Measurements from ENCODE around the gene CRYL1. TPM values are rescaled to one million over a fixed set of nuclear protein-coding genes. Genes with fewer than 3 reads are reported as not detected.

Gene CRYL1
- total RNA-seq, 1 experiment from 2014 or later, result 12.2 TPM

DNA sequence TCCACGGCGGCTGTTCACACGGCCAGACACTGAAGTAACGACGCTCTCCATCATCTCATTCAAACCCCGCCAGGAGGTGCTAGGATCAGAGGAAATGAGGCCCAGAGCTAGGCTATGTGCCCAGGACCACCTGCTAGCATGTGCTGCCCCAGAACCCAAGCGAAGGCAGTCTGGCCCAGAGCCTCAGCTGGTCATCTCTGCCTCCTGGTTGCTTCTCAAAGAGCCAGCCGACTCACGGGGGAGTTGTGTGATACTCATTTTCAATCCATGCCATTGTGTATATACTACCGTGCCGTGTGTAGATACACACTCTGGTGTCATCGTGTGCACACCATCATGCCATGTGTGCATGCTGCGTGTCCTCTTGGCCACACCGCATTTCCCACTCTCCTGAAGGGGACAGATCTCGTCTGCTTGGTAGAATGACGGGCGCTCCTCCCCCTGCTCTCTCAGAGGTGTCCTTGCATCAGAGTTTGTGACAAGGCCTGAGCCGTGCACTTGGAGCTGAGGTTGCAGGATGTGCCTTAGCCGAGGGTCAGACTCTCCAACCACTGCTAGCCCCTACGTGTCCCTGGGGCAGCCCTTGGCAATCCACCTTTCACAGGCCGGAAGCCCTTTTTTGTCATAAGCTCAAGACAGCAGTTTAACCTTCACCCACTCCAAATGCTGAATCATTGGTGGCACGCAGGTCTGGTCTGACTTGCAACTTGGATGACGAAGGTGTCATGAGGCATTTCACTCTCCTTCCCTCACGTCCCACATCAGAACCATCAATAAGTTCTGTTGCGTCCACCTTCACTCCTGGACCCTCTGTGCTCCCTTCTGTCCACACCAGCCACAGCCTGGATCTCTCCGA is 130.4 kb downstream of the CRYL1 start:
- H3K4me1 Mint-ChIP-seq (ENCODE audit: low read depth, unreplicated experiment), result no peaks in the 10 kb centered on the region
- CTCF ChIA-PET, result no interaction called here
- H3K27ac Mint-ChIP-seq (ENCODE audit: unreplicated experiment), result no peak overlapping the region
- no peaks in the 10 kb centered on the region for H3K36me3 Mint-ChIP-seq (ENCODE audit: insufficient read depth, unreplicated experiment)
- no peak overlapping the region for H3K4me3 Mint-ChIP-seq (ENCODE audit: low read depth, unreplicated experiment)
- intact Hi-C loops (cut with micrococcal nuclease; ENCODE audit: unreplicated experiment), result no loop called here
- no peak for DNase-seq
- H3K27me3 Mint-ChIP-seq (ENCODE audit: unreplicated experiment), result peaks cover 9% of the 10 kb centered on the region
- H3K9me3 Mint-ChIP-seq (ENCODE audit: low read depth, unreplicated experiment), result no peaks in the 10 kb centered on the region
- TF ChIP-seq, protein P1, sequence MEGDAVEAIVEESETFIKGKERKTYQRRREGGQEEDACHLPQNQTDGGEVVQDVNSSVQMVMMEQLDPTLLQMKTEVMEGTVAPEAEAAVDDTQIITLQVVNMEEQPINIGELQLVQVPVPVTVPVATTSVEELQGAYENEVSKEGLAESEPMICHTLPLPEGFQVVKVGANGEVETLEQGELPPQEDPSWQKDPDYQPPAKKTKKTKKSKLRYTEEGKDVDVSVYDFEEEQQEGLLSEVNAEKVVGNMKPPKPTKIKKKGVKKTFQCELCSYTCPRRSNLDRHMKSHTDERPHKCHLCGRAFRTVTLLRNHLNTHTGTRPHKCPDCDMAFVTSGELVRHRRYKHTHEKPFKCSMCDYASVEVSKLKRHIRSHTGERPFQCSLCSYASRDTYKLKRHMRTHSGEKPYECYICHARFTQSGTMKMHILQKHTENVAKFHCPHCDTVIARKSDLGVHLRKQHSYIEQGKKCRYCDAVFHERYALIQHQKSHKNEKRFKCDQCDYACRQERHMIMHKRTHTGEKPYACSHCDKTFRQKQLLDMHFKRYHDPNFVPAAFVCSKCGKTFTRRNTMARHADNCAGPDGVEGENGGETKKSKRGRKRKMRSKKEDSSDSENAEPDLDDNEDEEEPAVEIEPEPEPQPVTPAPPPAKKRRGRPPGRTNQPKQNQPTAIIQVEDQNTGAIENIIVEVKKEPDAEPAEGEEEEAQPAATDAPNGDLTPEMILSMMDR (IDR thresholded peaks at IDR 0.05; ENCODE audit: unreplicated experiment), result no peak
- no TSS peak for BruUV-seq (replicated peaks)

DNA sequence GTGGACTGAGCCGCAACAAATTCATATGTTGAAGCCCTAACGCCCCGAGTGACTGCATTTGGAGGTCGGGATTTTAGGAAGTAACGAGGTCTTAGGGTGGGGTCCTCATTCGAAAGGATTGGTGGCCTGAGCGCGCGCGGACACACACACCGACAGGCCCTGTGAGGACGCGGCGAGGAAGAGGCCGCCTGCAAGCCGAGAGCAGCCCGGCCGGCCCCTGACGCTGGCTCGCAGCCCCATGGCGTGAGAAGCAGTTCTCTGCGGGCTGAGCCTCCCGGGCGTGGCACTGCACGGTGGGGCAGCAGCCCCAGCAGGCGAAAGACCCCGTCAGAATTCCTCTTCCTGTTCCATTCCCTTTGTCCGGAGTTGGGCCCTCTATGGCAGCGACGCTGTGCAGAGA is 131.2 kb downstream of the CRYL1 start:
- Mint-ChIP-seq H3K27ac (ENCODE audit: unreplicated experiment) (no peak overlapping the region), H3K4me3 (ENCODE audit: low read depth, unreplicated experiment) (no peak overlapping the region), H3K4me1 (ENCODE audit: low read depth, unreplicated experiment) (no peaks in the 10 kb centered on the region)

DNA sequence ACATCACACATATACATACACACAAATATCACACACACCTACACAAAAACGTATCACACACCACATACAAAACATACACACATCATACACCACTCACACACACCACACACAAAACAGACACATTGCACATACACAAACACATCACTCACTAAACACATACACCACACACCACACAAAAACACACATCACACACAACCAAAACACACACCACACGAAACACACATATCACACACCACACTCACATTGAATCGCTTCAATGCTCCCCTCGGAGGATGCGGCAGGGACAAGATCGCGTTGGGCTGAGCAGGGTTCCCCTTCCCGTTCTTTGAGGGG is 131.5 kb downstream of the CRYL1 start:
- no peak overlapping the region for H3K27ac Mint-ChIP-seq (ENCODE audit: unreplicated experiment)
- no peaks in the 10 kb centered on the region for H3K27me3 Mint-ChIP-seq (ENCODE audit: unreplicated experiment)
- no peak overlapping the region for H3K4me3 Mint-ChIP-seq (ENCODE audit: low read depth, unreplicated experiment)
- DNase-seq, result no peak
- no peaks in the 10 kb centered on the region for H3K36me3 Mint-ChIP-seq (ENCODE audit: insufficient read depth, unreplicated experiment)
- TF ChIP-seq, protein P1 (IDR thresholded peaks at IDR 0.05; ENCODE audit: unreplicated experiment), result no peak
- CTCF ChIA-PET, result no interaction called here
- intact Hi-C loops (cut with micrococcal nuclease; ENCODE audit: unreplicated experiment), result no loop called here
- H3K9me3 Mint-ChIP-seq (ENCODE audit: low read depth, unreplicated experiment), result no peaks in the 10 kb centered on the region
- no peaks in the 10 kb centered on the region for H3K4me1 Mint-ChIP-seq (ENCODE audit: low read depth, unreplicated experiment)
- no TSS peak for BruUV-seq (replicated peaks)

More for the DNA sequence above, 131.2 kb downstream of the CRYL1 start:
- H3K9me3 Mint-ChIP-seq (ENCODE audit: low read depth, unreplicated experiment), result no peaks in the 10 kb centered on the region
- BruUV-seq (replicated peaks), result no TSS peak
- no peak for DNase-seq
- intact Hi-C loops (cut with micrococcal nuclease; ENCODE audit: unreplicated experiment), result no loop called here
- peaks cover under 1% of the 10 kb centered on the region for H3K27me3 Mint-ChIP-seq (ENCODE audit: unreplicated experiment)
- CTCF ChIA-PET, result no interaction called here
- TF ChIP-seq, protein P1 (IDR thresholded peaks at IDR 0.05; ENCODE audit: unreplicated experiment), result no peak
- H3K36me3 Mint-ChIP-seq (ENCODE audit: insufficient read depth, unreplicated experiment), result no peaks in the 10 kb centered on the region

DNA sequence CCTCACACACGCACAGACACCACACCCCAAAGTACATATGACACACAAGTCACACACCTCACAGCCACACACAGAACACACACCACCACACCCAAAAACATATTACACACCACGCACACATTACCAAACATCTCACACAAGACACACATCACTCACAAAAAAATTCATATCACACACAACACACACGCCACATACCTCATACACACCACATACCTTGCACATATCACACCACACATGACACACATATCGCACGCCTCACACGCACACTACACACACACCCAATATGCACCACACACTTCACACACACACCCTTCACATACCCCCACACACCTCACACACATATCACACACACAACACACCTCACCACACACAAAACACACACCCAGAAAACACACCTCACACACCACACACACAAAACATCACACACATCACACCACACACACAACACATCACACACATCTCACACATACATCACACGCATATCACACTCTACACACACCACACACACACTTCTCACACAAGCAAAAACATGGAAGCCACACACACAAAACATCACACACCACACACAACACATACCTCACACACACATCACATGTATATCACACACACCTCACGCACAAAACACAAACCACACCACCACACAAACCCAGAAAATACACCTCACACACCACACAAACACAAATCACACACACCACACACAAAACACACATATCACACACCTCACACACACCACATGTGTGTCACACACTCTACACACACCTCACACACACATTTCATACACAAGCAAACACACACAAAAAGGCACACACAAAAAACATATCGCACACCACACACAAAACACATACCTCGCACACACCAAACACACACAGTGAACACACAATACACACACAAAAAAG is 132.1 kb downstream of the CRYL1 start:
- no peaks in the 10 kb centered on the region for H3K4me1 Mint-ChIP-seq (ENCODE audit: low read depth, unreplicated experiment)
- BruUV-seq (replicated peaks), result no TSS peak
- TF ChIP-seq, protein P1 (IDR thresholded peaks at IDR 0.05; ENCODE audit: unreplicated experiment), result no peak
- intact Hi-C loops (cut with micrococcal nuclease; ENCODE audit: unreplicated experiment), result no loop called here
- no peak overlapping the region for H3K27ac Mint-ChIP-seq (ENCODE audit: unreplicated experiment)
- H3K4me3 Mint-ChIP-seq (ENCODE audit: low read depth, unreplicated experiment), result no peak overlapping the region
- no peak for DNase-seq
- CTCF ChIA-PET, result no interaction called here
- no peaks in the 10 kb centered on the region for H3K36me3 Mint-ChIP-seq (ENCODE audit: insufficient read depth, unreplicated experiment)
- H3K9me3 Mint-ChIP-seq (ENCODE audit: low read depth, unreplicated experiment), result no peaks in the 10 kb centered on the region
- H3K27me3 Mint-ChIP-seq (ENCODE audit: unreplicated experiment), result no peaks in the 10 kb centered on the region

All from Calu3 (cell line).